Measurements from ENCODE around the gene NPAS2. TPM values are rescaled to one million over a fixed set of nuclear protein-coding genes. Genes with fewer than 3 reads are reported as not detected.

NPAS2 gene
- polyA plus RNA-seq, 1 experiment = 13.5 TPM

DNA sequence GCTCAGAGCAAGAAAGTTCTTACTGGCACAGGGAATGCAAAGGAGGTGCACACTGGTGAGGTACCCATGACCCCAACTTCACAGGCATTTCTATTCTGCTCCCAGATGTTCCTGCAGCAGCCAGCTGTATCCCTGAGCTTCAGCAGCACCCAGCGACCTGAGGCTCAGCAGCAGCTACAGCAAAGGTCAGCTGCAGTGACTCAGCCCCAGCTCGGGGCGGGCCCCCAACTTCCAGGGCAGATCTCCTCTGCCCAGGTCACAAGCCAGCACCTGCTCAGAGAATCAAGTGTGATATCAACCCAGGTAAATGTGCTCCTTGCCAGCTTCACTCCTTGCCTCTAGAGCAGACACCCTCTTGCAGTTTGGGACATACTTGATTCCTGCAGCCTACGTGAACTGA is 168.0 kb downstream of the NPAS2 start:
- no peaks in the 10 kb centered on the region for H3K27me3 ChIP-seq (ENCODE audit: control insufficient read depth, insufficient read depth, low read length)
- DNase-seq (ENCODE audit: low read depth, low spot score) = no peak
- TF ChIP-seq, protein P1, sequence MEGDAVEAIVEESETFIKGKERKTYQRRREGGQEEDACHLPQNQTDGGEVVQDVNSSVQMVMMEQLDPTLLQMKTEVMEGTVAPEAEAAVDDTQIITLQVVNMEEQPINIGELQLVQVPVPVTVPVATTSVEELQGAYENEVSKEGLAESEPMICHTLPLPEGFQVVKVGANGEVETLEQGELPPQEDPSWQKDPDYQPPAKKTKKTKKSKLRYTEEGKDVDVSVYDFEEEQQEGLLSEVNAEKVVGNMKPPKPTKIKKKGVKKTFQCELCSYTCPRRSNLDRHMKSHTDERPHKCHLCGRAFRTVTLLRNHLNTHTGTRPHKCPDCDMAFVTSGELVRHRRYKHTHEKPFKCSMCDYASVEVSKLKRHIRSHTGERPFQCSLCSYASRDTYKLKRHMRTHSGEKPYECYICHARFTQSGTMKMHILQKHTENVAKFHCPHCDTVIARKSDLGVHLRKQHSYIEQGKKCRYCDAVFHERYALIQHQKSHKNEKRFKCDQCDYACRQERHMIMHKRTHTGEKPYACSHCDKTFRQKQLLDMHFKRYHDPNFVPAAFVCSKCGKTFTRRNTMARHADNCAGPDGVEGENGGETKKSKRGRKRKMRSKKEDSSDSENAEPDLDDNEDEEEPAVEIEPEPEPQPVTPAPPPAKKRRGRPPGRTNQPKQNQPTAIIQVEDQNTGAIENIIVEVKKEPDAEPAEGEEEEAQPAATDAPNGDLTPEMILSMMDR (IDR thresholded peaks at IDR 0.05; ENCODE audit: low read depth, low read length) = no peak
- ChIA-PET POLR2A (no interaction called here), CTCF (interaction anchor here (2.0 to 4.1 kb wide), 2 partner anchors 258 to 378 kb away, joined by 5 to 120 read pairs; no protein-coding TSS in a partner anchor)
- H3K27ac ChIP-seq (ENCODE audit: low read depth, low read length) = no peak overlapping the region
- no peak overlapping the region for H3K4me3 ChIP-seq (ENCODE audit: low read depth, low read length)
- H3K9me3 ChIP-seq (ENCODE audit: control insufficient read depth, insufficient read depth, low read length) = no peaks in the 10 kb centered on the region

DNA sequence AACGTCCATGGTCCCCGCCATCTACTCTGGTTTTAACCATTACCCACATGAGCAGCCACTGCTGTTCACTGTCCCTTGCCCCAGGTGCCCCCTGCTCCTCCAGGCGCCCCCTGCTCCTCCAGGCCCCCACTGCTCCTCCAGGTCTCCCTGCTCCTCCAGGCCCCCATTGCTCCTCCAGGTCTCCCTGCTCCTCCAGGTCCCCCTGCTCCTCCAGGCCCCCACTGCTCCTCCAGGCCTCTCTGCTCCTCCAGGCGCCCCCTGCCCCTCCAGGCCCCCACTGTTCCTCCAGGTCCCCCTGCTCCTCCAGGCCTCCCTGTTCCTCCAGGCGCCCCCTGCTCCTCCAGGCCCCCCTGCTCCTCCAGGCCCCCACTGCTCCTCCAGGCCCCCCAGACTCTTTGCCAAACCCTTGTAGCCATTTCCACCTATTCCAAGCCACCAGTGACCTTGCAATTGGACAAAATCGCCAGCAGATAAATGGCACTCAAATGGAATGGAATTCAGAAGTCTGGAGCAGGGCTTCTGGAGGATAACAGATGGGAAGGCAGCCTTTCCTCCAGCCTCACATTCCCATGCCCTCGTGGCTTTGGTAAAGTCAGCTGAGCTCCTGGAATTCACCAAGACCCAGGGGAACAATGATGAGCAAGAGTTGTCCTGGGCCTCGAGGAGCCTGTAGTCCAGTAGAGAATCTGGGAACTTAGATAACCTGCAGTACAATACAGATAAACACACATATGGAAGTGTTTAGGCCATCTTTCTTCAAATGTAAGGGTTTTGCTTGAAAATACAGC is 168.9 kb downstream of the NPAS2 start:
- CTCF ChIA-PET = interaction anchor here (0.6 to 2.0 kb wide), 4 partner anchors 259 to 431 kb away, joined by 3 to 5 read pairs (median 4); no protein-coding TSS in a partner anchor
- POLR2A ChIA-PET = no interaction called here
- no peaks in the 10 kb centered on the region for H3K9me3 ChIP-seq (ENCODE audit: control insufficient read depth, insufficient read depth, low read length)

DNA sequence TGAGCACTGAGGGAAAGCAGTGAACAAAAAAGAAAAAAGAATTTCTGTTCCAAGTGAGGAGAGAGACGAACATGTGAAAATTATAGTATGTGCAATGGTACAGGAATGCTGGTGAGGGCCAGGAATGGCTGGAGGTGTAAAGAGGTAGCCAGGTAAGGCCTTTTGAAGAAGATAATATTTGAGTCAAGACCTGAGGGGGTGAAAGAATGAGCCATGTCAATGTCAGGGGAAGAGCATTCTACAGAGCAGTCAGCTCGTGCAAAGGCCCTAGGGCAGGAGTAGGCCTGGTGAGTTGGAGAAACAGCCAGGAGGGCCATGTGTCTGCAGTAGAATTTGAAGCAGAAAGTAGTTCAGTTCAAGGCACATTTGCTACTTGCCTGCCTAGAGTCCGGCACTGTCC is 169.7 kb downstream of the NPAS2 start:
- Histone ChIP-seq H3K4me3 (ENCODE audit: low read depth, low read length) (no peak overlapping the region), H3K27me3 (ENCODE audit: control insufficient read depth, insufficient read depth, low read length) (no peaks in the 10 kb centered on the region), H3K9me3 (ENCODE audit: control insufficient read depth, insufficient read depth, low read length) (no peaks in the 10 kb centered on the region), H3K27ac (ENCODE audit: low read depth, low read length) (no peak overlapping the region)
- TF ChIP-seq, protein P1 (IDR thresholded peaks at IDR 0.05; ENCODE audit: low read depth, low read length) = no peak
- POLR2A ChIA-PET = interaction anchor here (1.5 kb wide), 1 partner anchor 13 kb away, joined by 4 read pairs; the partner anchor contains the start of gene RPL31
- CTCF ChIA-PET = interaction anchor here (1.0 to 1.5 kb wide), 3 partner anchors 259 to 373 kb away, joined by 3 to 5 read pairs (median 5); no protein-coding TSS in a partner anchor
- DNase-seq (ENCODE audit: low read depth, low spot score) = no peak

More for the DNA sequence above, 168.9 kb downstream of the NPAS2 start:
- TF ChIP-seq, protein P1 (IDR thresholded peaks at IDR 0.05; ENCODE audit: low read depth, low read length) = no peak
- Histone ChIP-seq H3K27me3 (ENCODE audit: control insufficient read depth, insufficient read depth, low read length) (no peaks in the 10 kb centered on the region), H3K4me3 (ENCODE audit: low read depth, low read length) (no peak overlapping the region), H3K27ac (ENCODE audit: low read depth, low read length) (peak overlapping the region; percentile 11)
- DNase-seq (ENCODE audit: low read depth, low spot score) = no peak

DNA sequence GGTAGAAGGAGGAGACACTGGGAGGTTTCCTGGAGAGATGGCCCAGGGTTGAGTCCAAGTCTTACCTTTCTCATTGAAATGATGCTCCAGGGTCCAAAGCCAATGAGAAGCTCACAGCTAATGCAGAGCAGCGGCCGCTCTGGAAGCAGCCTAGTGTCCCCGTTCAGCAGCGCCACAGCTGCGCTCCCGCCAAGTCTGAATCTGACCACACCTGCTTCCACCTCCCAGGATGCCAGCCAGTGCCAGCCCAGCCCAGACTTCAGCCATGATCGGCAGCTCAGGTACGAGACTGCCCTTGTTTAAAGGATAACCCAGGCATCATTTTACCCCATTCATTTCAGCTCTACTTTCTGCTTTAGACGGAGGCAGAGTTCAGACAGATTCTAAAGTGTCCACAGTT is 170.2 kb downstream of the NPAS2 start:
- ChIA-PET CTCF (interaction anchor here (1.3 to 1.5 kb wide), 2 partner anchors 259 to 373 kb away, joined by 3 to 5 read pairs; no protein-coding TSS in a partner anchor), POLR2A (interaction anchor here (1.5 kb wide), 1 partner anchor 12 kb away, joined by 4 read pairs; the partner anchor contains the start of gene RPL31)
- Histone ChIP-seq H3K4me3 (ENCODE audit: low read depth, low read length) (no peak overlapping the region), H3K27me3 (ENCODE audit: control insufficient read depth, insufficient read depth, low read length) (no peaks in the 10 kb centered on the region), H3K27ac (ENCODE audit: low read depth, low read length) (no peak overlapping the region), H3K9me3 (ENCODE audit: control insufficient read depth, insufficient read depth, low read length) (no peaks in the 10 kb centered on the region)
- TF ChIP-seq, protein P1 (IDR thresholded peaks at IDR 0.05; ENCODE audit: low read depth, low read length) = no peak
- no peak for DNase-seq (ENCODE audit: low read depth, low spot score)

Measured in AG04450 (cell line).